ENCODE measurements around the gene NOTUM. TPM values are rescaled to one million over a fixed set of nuclear protein-coding genes. Genes with fewer than 3 reads are reported as not detected.

NOTUM gene
- total and polyA plus RNA-seq, 10 of the 15 experiments (the other 5 are each of a cell fraction or from before 2014, with no cell fraction given) = 0.04 to 0.13 TPM; not detected in 8

DNA sequence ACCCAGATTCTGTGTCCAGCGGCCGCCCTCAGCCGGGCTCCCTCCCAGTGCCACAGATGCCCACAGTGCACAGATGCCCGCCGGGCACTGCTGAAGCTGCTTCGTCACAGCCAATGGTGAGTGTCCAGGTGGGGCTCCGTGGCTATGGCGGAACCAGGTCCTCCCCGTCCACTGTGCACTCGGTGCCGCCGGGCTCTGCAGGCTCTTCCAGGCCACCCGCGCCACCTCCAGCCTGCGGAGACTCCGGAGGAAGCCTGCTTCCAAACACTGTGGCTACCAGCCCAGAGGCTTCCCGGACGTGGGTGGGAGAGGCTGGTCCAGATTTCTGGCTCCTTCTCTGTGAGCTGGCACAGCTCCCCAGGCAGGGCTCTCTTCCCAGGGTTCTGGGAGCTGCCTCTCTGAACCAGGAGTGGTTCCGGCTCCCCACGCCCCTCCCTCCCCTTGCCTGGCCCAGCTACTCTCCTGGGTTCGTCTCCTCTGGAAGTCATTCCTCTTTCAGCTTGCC is 21.1 kb downstream of the NOTUM start:
- no peaks in the 10 kb centered on the region for H3K9me3 ChIP-seq (replicated peaks; ENCODE audit: control insufficient read depth, insufficient read depth, low read length)
- H3K27me3 ChIP-seq (replicated peaks in 1 of 2; ENCODE audit: control insufficient read depth in 2 of 2, insufficient read depth in 2 of 2, low read length in 1 of 2) = no peaks in the 10 kb centered on the region
- ATAC-seq (no peak), DNase-seq (ENCODE audit: low read depth, low spot score) (no peak), FAIRE-seq (no peak)
- no peak overlapping the region for H3K27ac ChIP-seq (ENCODE audit: control insufficient read depth, insufficient read depth)
- SMC1A ChIA-PET (ENCODE audit: uncharacterized antibody, unreplicated experiment) = no interaction called here
- CTCF ChIA-PET = no interaction called here
- no peak for TF ChIP-seq RELA (IDR thresholded peaks at IDR 0.05; ENCODE audit: borderline replicate concordance, partially characterized antibody)
- no peaks in the 10 kb centered on the region for H3K36me3 ChIP-seq (ENCODE audit: control insufficient read depth in 2 of 2, insufficient read depth in 2 of 2, low read length in 1 of 2)
- H2AFZ ChIP-seq (ENCODE audit: control insufficient read depth, low read depth, low read length) = no peak overlapping the region
- WGBS (ENCODE audit: insufficient coverage, insufficient replicate concordance, low lambda C conversion rate, missing lambda C conversion rate) = 78% methylated on average over 19 of the region's 21 CpGs
- H3K4me3 ChIP-seq = no peak overlapping the region
- intact Hi-C loops (cut with micrococcal nuclease; ENCODE audit: unreplicated experiment) = no loop called here
- BruUV-seq (replicated peaks) = no TSS peak
- no peak overlapping the region for H3K9ac ChIP-seq (ENCODE audit: control insufficient read depth, insufficient read depth, low read length)
- POLR2A ChIA-PET = no interaction called here
- H4K20me1 ChIP-seq (ENCODE audit: control insufficient read depth, insufficient read depth) = no peaks in the 10 kb centered on the region
- H3K79me2 ChIP-seq (ENCODE audit: control insufficient read depth, insufficient read depth, low read length) = peaks cover 10% of the 10 kb centered on the region
- no peak overlapping the region for H3K4me2 ChIP-seq (ENCODE audit: control insufficient read depth, insufficient read depth)
- in situ Hi-C loops (cut with MboI) = no loop called here
- RAD21 ChIA-PET (ENCODE audit: unreplicated experiment) = no interaction called here
- peaks cover 3% of the 10 kb centered on the region; the same call in 1 of the 2 replicates for H3K4me1 ChIP-seq (ENCODE audit: control insufficient read depth, insufficient read depth, low read length)

GRCh38 chr17:81939218-81939617 is 21.8 kb downstream of the NOTUM start:
- no peak for FAIRE-seq
- Histone ChIP-seq H3K9ac (ENCODE audit: control insufficient read depth, insufficient read depth, low read length) (no peak overlapping the region), H2AFZ (ENCODE audit: control insufficient read depth, low read depth, low read length) (no peak overlapping the region), H3K9me3 (replicated peaks; ENCODE audit: control insufficient read depth, insufficient read depth, low read length) (no peaks in the 10 kb centered on the region), H4K20me1 (ENCODE audit: control insufficient read depth, insufficient read depth) (no peaks in the 10 kb centered on the region), H3K79me2 (ENCODE audit: control insufficient read depth, insufficient read depth, low read length) (peaks cover 10% of the 10 kb centered on the region), H3K4me1 (ENCODE audit: control insufficient read depth, insufficient read depth, low read length) (peaks cover 3% of the 10 kb centered on the region; the same call in 1 of the 2 replicates), H3K4me2 (ENCODE audit: control insufficient read depth, insufficient read depth) (no peak overlapping the region), H3K27me3 (replicated peaks in 1 of 2; ENCODE audit: control insufficient read depth in 2 of 2, insufficient read depth in 2 of 2, low read length in 1 of 2) (no peaks in the 10 kb centered on the region), H3K36me3 (ENCODE audit: control insufficient read depth in 2 of 2, insufficient read depth in 2 of 2, low read length in 1 of 2) (peaks cover 0 to 2% of the 10 kb centered on the region in 2 experiments; a peak in 1 of 4 replicates), H3K27ac (ENCODE audit: control insufficient read depth, insufficient read depth) (no peak overlapping the region), H3K4me3 (no peak overlapping the region)
- 51% methylated on average over 15 of the region's 15 CpGs for WGBS (ENCODE audit: insufficient coverage, insufficient replicate concordance, low lambda C conversion rate, missing lambda C conversion rate)
- in situ Hi-C loops (cut with MboI) (no loop called here), intact Hi-C loops (cut with micrococcal nuclease; ENCODE audit: unreplicated experiment) (no loop called here)
- SMC1A ChIA-PET (ENCODE audit: uncharacterized antibody, unreplicated experiment) = no interaction called here
- RAD21 ChIA-PET (ENCODE audit: unreplicated experiment) = no interaction called here
- CTCF ChIA-PET = no interaction called here
- POLR2A ChIA-PET = interaction anchor here (1.1 kb wide), 1 partner anchor 28 kb away, joined by 3 read pairs; no protein-coding TSS in a partner anchor
- ATAC-seq = no peak
- DNase-seq (ENCODE audit: low read depth, low spot score) = no peak
- no TSS peak for BruUV-seq (replicated peaks)
- TF ChIP-seq BMI1 (IDR thresholded peaks at IDR 0.05; ENCODE audit: borderline replicate concordance) = no peak
- TF ChIP-seq, protein P1, sequence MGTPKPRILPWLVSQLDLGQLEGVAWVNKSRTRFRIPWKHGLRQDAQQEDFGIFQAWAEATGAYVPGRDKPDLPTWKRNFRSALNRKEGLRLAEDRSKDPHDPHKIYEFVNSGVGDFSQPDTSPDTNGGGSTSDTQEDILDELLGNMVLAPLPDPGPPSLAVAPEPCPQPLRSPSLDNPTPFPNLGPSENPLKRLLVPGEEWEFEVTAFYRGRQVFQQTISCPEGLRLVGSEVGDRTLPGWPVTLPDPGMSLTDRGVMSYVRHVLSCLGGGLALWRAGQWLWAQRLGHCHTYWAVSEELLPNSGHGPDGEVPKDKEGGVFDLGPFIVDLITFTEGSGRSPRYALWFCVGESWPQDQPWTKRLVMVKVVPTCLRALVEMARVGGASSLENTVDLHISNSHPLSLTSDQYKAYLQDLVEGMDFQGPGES (IDR thresholded peaks at IDR 0.05) = no peak
- TF ChIP-seq CHD2 (IDR thresholded peaks at IDR 0.05; ENCODE audit: borderline replicate concordance, low read depth, low read length) = no peak
